Calu3 (cell line): ENCODE data around the gene RAB20. TPM values are rescaled to one million over a fixed set of nuclear protein-coding genes. Genes with fewer than 3 reads are reported as not detected.

Experiments
- BruUV-seq: library from RNA; stranded (reverse); fragments of 400-500 nt; replicated peaks from 2 replicates; lab custom pipeline; 2021; lab: Mats Ljungman, UMichigan
- CTCF ChIA-PET: fragments of 300-600 bp; sonication (Branson Sonifier 250); formaldehyde crosslinking; loops from one replicate; lab custom pipeline; 2022; ENCODE audit warnings: antibody characterized with exemption; lab: Charles Lee
- DNase-seq: peaks from one replicate; pipeline ENCODE4 v3.0.0; 2022
- H3K27ac Mint-ChIP-seq: one replicate; pipeline ENCODE4 v1.8.0; 2022; ENCODE audit warnings: mixed read lengths; ENCODE audit not compliant: unreplicated experiment
- H3K27me3 Mint-ChIP-seq: one replicate; pipeline ENCODE4 v1.8.0; 2022; ENCODE audit warnings: mixed read lengths; ENCODE audit not compliant: unreplicated experiment
- H3K36me3 Mint-ChIP-seq: one replicate; pipeline ENCODE4 v1.8.0; 2022; ENCODE audit warnings: mild to moderate bottlenecking, moderate library complexity, mixed read lengths; ENCODE audit not compliant: insufficient read depth, unreplicated experiment
- H3K4me1 Mint-ChIP-seq: one replicate; pipeline ENCODE4 v1.8.0; 2022; ENCODE audit warnings: mild to moderate bottlenecking, low read depth, mixed read lengths; ENCODE audit not compliant: unreplicated experiment
- H3K4me3 Mint-ChIP-seq: one replicate; pipeline ENCODE4 v1.8.0; 2022; ENCODE audit warnings: mild to moderate bottlenecking, low read depth, moderate library complexity, mixed read lengths; ENCODE audit not compliant: unreplicated experiment
- H3K9me3 Mint-ChIP-seq: one replicate; pipeline ENCODE4 v1.8.0; 2022; ENCODE audit warnings: low read depth, mixed read lengths; ENCODE audit not compliant: unreplicated experiment
- CTCF ChIP-seq: fragments of 200-600 bp; IDR thresholded peaks from one replicate; pipeline ENCODE4 v1.8.0; 2022; ENCODE audit warnings: antibody characterized with exemption; ENCODE audit not compliant: unreplicated experiment
- intact Hi-C: fragments of 100-400 bp; cut with micrococcal nuclease; formaldehyde crosslinking; loops from one replicate; pipeline ENCODE4 v1.10.0; 2022; ENCODE audit not compliant: unreplicated experiment
- total RNA-seq: library from RNA; stranded (reverse); gene quantifications from 2 replicates; pipeline ENCODE4 v1.2.3, GENCODE V29; 2022

Gene RAB20
- total RNA-seq, 1 experiment from 2014 or later = 9.7 TPM

GRCh38 chr13:110479648-110480047 lies 81.9 kb downstream of the RAB20 start:
- Mint-ChIP-seq H3K9me3 (no peaks in the 10 kb centered on the region), H3K4me3 (no peak overlapping the region), H3K36me3 (no peaks in the 10 kb centered on the region), H3K4me1 (no peaks in the 10 kb centered on the region), H3K27me3 (peaks cover 20% of the 10 kb centered on the region), H3K27ac (no peak overlapping the region)
- CTCF ChIA-PET = no interaction called here
- DNase-seq = no peak
- intact Hi-C loops = no loop called here
- TF ChIP-seq CTCF = no peak
- no TSS peak for BruUV-seq

- CTCF ChIA-PET = no interaction called here
- H3K36me3 Mint-ChIP-seq = no peaks in the 10 kb centered on the region
- no peak overlapping the region for H3K27ac Mint-ChIP-seq
Measured at GRCh38 chr13:110479215-110479545, 82.3 kb downstream of the RAB20 start.

GRCh38 chr13:110478405-110479214 lies 82.9 kb downstream of the RAB20 start:
- H3K27ac Mint-ChIP-seq = no peak overlapping the region
- no peak overlapping the region for H3K4me3 Mint-ChIP-seq
- no peak for TF ChIP-seq CTCF
- no peaks in the 10 kb centered on the region for H3K4me1 Mint-ChIP-seq
- intact Hi-C loops = no loop called here
- peaks cover 20% of the 10 kb centered on the region for H3K27me3 Mint-ChIP-seq
- no peaks in the 10 kb centered on the region for H3K36me3 Mint-ChIP-seq
- no peak for DNase-seq
- no TSS peak for BruUV-seq
- CTCF ChIA-PET = no interaction called here
- no peaks in the 10 kb centered on the region for H3K9me3 Mint-ChIP-seq

More at GRCh38 chr13:110479215-110479545, 82.3 kb downstream of the RAB20 start:
- TF ChIP-seq CTCF = no peak
- no peak for DNase-seq
- no peaks in the 10 kb centered on the region for H3K9me3 Mint-ChIP-seq
- H3K27me3 Mint-ChIP-seq = peaks cover 20% of the 10 kb centered on the region
- H3K4me3 Mint-ChIP-seq = no peak overlapping the region
- no TSS peak for BruUV-seq
- no peaks in the 10 kb centered on the region for H3K4me1 Mint-ChIP-seq
- intact Hi-C loops = no loop called here

- peaks cover 20% of the 10 kb centered on the region for H3K27me3 Mint-ChIP-seq
- CTCF ChIA-PET = no interaction called here
- H3K36me3 Mint-ChIP-seq = no peaks in the 10 kb centered on the region
- DNase-seq = no peak
- no peak overlapping the region for H3K4me3 Mint-ChIP-seq
- no peak for TF ChIP-seq CTCF
- no TSS peak for BruUV-seq
- H3K27ac Mint-ChIP-seq = no peak overlapping the region
- H3K9me3 Mint-ChIP-seq = no peaks in the 10 kb centered on the region
- no peaks in the 10 kb centered on the region for H3K4me1 Mint-ChIP-seq
- intact Hi-C loops = no loop called here
Measured at GRCh38 chr13:110477706-110478245, 83.7 kb downstream of the RAB20 start.
